Measurements from ENCODE around the gene CAT.

The CAT gene

GRCh38 chr11:34461215-34461614 lies 22.5 kb downstream of the CAT start:
- no peak for DNase-seq

GRCh38 chr11:34464591-34465051 lies 25.9 kb downstream of the CAT start:
- no peak for DNase-seq

DNA sequence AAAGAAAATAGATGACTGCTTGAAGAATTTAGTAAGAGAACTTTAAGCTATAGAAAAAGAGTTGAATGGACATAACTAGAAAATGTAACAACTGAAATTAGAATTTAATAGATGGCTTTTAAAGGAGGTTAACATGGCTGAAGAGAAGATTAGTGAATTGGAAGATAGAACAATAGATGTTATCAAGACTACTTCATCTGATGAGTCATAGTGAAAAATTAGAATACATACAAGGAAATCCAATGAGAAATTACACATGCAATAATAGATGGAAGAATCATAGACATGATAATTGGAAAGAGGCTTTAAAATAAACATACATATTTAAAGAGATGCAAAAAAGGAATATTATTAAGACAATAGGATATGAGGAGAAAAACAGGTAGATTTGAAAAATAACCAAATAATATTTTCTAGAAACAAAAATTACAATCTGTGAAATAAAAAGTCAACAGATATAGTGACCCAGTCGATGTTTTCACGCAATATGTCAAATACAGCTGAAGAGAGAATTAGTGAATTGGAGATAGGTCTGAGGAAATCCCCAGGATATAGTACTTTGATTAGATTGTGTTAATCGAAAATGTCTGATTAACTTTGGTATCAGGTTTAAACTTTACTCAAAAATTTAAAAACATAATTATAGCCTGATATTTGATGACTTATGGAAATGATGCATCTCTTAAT lies 28.2 kb downstream of the CAT start:
- DNase-seq = no peak

DNA sequence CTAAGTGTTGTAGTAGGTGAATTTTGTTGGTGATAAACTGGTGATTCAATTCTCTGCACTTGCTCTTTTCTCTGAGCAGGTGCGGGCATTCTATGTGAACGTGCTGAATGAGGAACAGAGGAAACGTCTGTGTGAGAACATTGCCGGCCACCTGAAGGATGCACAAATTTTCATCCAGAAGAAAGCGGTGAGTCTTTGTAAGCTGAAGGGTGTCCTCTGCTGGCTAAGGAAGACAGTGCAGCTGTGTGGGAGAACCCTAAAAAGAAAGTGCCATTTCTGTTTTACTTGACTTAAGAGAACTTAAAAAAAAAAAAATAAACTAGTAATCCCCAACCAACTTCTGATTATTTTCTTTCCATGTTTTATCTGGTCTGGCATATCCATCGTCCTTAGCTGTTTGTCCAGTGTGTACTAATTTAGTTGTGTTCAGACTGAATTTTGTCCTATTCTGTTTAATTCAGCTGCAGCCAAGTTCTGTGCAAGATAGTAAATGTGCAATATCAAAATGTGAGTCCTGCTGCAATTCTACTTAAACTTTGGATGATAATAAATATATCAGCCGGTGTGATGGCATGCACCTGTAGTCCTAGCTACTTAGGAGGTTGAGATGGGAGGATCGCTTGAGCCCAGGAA lies 29.6 kb downstream of the CAT start:
- DNase-seq = no peak

GRCh38 chr11:34473603-34474169 lies 35.0 kb downstream of the CAT start:
- no peak for DNase-seq

DNA sequence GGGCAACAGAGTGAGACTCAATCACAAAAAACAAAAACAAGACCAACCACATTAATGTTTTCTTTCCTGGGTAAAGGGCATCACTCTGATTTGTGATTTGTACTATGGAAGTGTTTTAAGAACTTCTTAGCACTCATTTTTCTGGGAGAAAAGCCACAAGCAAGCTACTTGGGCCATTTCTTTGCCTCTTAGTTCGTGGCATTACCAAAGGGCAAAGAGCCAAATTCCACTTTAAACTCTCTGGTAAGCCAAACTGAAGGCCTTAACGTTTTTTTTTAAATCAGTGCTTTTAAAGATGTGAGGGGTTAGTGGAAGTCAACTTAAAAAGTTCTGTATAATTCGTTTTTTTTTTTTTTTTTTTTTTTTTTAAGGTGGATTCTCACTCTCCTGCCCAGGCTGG lies 36.9 kb downstream of the CAT start:
- DNase-seq = no peak

- DNase-seq = no peak
Observed at GRCh38 chr11:34476849-34477248, 38.1 kb downstream of the CAT start.

DNA sequence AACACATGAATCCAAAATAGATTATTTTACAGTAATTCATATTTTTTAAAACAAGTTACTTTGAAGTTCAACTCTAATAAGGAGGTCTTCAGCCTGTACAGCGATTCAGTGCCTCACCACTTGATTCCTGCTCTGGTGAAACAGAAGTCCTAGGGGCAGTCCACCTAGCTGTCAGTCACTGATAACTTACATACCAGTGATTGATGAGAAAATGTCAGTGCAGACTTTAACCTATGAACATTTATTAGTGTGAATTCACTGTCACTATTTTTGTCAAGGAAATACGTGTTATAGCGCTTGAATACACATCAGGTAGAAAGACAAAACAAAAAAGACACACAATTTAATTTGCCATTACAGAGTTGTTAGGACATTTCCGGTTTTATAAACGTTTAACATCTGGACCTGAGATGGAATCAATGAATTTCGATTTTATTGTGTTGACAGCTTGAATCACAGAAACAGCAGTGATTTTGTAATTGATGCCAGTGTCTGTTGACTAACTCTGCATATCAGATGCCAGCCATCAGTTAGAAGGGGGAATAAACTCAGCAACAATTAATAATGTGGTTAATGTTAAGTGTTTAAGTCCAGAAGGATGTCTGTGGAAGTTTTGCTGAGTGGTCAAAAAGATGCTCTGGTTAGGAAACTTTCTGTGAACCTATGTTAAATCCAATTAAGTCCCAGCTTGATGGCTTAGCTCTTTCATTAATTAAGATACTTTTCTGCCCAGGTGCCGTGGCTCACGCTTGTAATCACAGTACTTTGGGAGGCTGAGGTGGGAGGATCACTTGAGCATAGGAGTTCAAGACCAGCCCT lies 40.3 kb downstream of the CAT start:
- DNase-seq = no peak

- no peak for DNase-seq
Observed at GRCh38 chr11:34480314-34480713, 41.6 kb downstream of the CAT start.

- no peak for DNase-seq
Observed at GRCh38 chr11:34481307-34481706, 42.6 kb downstream of the CAT start.

- DNase-seq = no peak
Observed at GRCh38 chr11:34483106-34483874, 44.6 kb downstream of the CAT start.

DNA sequence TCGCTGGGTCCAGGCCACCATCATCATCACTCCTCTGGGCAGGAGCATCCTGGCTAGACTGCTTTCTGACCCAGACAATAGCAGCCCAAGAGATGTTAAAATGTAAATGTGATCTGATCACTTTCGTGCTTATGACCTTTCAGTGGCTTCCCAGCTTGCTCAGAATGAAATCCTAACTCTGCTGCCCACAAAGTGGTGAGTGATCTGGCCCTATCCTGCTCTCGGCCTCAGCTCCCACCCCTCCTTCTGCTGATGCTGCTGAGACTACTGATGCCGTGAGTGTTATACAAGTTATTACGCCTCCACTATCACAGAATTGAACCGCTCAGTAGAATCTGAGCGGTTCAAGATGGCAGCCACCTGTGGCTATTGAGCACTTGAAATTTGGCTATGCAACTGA lies 48.7 kb downstream of the CAT start:
- DNase-seq = no peak

GRCh38 chr11:34488855-34489557 lies 50.3 kb downstream of the CAT start:
- DNase-seq = no peak

DNA sequence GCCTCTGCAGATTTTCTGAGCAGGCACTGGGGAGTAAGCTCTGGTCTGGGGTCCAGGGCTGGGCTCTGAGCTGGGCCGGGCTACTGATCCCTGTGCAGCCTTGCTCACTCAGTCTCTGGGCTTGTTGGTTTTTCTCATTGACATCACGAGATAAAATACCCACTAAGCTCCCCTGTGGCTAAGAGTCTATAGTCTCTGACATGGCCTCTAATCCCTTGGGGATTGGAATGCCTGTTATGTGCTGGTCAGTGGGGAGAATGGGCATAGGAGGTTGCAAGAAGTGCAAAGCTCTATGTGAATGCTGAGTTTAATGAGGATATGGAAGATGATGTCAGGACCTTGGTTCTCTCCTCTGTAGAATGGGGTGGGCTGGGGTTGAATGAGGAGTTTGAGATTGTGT lies 51.6 kb downstream of the CAT start:
- DNase-seq = no peak

- no peak for DNase-seq
Observed at GRCh38 chr11:34492806-34493414, 54.2 kb downstream of the CAT start.

DNA sequence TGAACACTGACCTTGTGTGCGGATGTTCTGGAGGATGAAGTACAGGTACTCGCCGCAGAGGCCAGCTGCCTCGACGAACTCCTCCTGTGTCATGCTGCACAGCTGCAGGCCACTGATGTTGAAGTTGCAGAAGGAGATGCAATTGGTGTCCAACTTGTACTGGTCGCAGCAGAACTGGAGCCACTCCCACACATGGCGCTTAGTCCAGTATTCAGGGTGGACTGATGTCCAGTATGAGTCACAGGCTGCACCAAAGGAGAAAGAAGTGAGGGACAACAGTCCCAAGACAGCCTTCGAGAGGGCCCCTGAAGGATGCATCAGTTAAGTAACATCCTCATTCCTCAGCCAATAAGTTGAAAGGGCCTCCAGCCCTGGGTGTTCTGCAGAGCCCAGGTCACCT lies 54.7 kb downstream of the CAT start:
- no peak for DNase-seq

- DNase-seq = no peak
Observed at GRCh38 chr11:34493926-34494595, 55.3 kb downstream of the CAT start.

- no peak for DNase-seq
Observed at GRCh38 chr11:34495239-34495723, 56.5 kb downstream of the CAT start.

DNA sequence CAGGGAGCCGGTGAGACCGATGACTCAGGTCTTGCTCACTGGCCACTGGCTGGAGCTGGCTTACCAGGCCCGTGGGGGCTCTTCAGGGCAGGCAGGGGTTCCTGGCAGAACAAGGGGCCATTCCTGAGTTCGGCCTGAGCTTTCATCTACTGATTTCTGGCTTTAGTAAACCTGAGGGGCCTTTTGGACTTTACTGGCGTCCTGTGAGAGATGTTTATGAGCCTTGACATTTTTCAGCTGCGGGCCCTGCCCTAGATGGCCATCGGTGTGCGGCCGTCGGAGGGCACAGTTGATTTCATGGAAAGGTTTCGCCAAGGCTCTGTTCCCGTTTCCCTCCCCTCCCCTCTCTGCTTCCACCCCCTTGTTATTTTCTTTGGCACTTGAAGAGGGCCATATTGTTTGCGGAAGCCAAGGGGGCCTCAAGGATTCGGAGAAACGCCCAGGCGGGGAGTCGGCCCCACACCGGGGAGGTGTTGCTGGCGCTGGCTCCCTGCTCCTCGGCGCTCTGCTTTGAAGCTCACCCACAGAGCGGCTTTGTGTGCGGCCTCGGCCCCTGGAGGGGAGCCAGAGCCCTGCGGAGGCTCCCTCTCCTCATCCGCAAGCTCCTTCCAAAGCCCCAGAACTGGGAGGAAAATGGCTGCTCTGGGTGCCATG lies 57.1 kb downstream of the CAT start:
- no peak for DNase-seq

Measured in activated effector memory CD4-positive, alpha-beta T cell treated with Interleukin-2 at 50 U/mL for 16 hours (primary cell).